PC-3 (cell line): ENCODE results near the gene MISP.

Experiments
- EZH2 ChIP-seq: fragments of 300-600 bp; sonication (generic); IDR thresholded peaks from one replicate; pipeline ENCODE4 v1.6.1; 2017; ENCODE audit warnings: antibody characterized with exemption, mild to moderate bottlenecking, low read length; ENCODE audit not compliant: unreplicated experiment
- EZH2phosphoT487 ChIP-seq: fragments of 300-600 bp; sonication (generic); IDR thresholded peaks from 2 replicates; pipeline ENCODE4 v1.6.1; 2018; ENCODE audit warnings: mild to moderate bottlenecking, antibody characterized with exemption, low read length, borderline replicate concordance
- TF ChIP-seq, protein P1 (sequence below): fragments of 300-600 bp; sonication (generic); conservative IDR thresholded peaks from 2 replicates; pipeline ENCODE4 v1.5.1; 2017; ENCODE audit warnings: antibody characterized with exemption, low read depth, mild to moderate bottlenecking, low read length

- TF ChIP-seq, protein P1, sequence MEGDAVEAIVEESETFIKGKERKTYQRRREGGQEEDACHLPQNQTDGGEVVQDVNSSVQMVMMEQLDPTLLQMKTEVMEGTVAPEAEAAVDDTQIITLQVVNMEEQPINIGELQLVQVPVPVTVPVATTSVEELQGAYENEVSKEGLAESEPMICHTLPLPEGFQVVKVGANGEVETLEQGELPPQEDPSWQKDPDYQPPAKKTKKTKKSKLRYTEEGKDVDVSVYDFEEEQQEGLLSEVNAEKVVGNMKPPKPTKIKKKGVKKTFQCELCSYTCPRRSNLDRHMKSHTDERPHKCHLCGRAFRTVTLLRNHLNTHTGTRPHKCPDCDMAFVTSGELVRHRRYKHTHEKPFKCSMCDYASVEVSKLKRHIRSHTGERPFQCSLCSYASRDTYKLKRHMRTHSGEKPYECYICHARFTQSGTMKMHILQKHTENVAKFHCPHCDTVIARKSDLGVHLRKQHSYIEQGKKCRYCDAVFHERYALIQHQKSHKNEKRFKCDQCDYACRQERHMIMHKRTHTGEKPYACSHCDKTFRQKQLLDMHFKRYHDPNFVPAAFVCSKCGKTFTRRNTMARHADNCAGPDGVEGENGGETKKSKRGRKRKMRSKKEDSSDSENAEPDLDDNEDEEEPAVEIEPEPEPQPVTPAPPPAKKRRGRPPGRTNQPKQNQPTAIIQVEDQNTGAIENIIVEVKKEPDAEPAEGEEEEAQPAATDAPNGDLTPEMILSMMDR = no peak
- TF ChIP-seq EZH2phosphoT487 (no peak), EZH2 (no peak)
Measured at GRCh38 chr19:722553-723101, 28.3 kb upstream of the MISP start.
